Upper lobe of left lung (tissue), 6 donors: ENCODE measurements around the gene PPIG. TPM values are rescaled to one million over a fixed set of nuclear protein-coding genes. Genes with fewer than 3 reads are reported as not detected.

Experiments used
- ATAC-seq, 2 donors: fragments of 200-7000 bp; cut with Tn5 transposase; one replicate each; pipeline ENCODE4 v1.9.1; 2022; ENCODE audit warnings: mild to moderate bottlenecking in 2 of 2, moderate library complexity in 2 of 2; ENCODE audit not compliant: low FRiP score in 2 of 2
- DNase-seq, 2 donors: peaks; one replicate each; pipeline ENCODE4 v3.0.0-alpha.2; 2019 to 2020
- H3K27ac ChIP-seq, 4 donors: fragments of 200-600 bp; sonication (generic); one replicate each; pipeline ENCODE4 v1.5.1; 2016 to 2019
- H3K27me3 ChIP-seq, 4 donors: fragments of 200-600 bp; sonication (generic); one replicate each; pipeline ENCODE4 v1.5.1; 2017 to 2019
- H3K36me3 ChIP-seq, 4 donors: fragments of 200-600 bp; sonication (generic); one replicate each; pipeline ENCODE4 v1.5.1; 2016 to 2019
- H3K4me1 ChIP-seq, 4 donors: fragments of 200-600 bp; sonication (generic); one replicate each; pipeline ENCODE4 v1.5.1; 2018 to 2019
- H3K4me3 ChIP-seq, 4 donors: fragments of 200-600 bp; sonication (generic); one replicate each; pipeline ENCODE4 v1.5.1; 2017 to 2019; ENCODE audit warnings: mild to moderate bottlenecking in 2 of 4, moderate library complexity in 1 of 4
- H3K9me3 ChIP-seq, 4 donors: fragments of 200-600 bp; sonication (generic); one replicate each; pipeline ENCODE4 v1.5.1; 2018 to 2019
- CTCF ChIP-seq, 6 experiments: fragments of 450-650 bp in 4 of 6; fragments of 200-600 bp in 2 of 6; sonication (generic) in 2 of 6; IDR thresholded peaks; one replicate each; pipeline ENCODE4 v1.5.1; 2016 to 2019; ENCODE audit warnings: antibody characterized with exemption in 6 of 6
- EP300 ChIP-seq, 4 donors: sonication (generic); formaldehyde crosslinking; IDR thresholded peaks; one replicate each; pipeline ENCODE4 v1.5.1; 2017; ENCODE audit warnings: antibody characterized with exemption in 4 of 4, control low read depth in 2 of 4
- POLR2A ChIP-seq, 4 donors: fragments of 450-650 bp; IDR thresholded peaks; one replicate each; pipeline ENCODE4 v1.5.1; 2016 to 2017; ENCODE audit warnings: antibody characterized with exemption in 4 of 4, mild to moderate bottlenecking in 2 of 4
- POLR2AphosphoS5 ChIP-seq, 2 donors: sonication (generic); formaldehyde crosslinking; IDR thresholded peaks; one replicate each; pipeline ENCODE4 v1.5.1; 2017; ENCODE audit warnings: antibody characterized with exemption in 2 of 2
- WGBS, 2 donors: methylation state at CpG; one replicate each; pipeline ENCODE4 v1.1.5; 2017 to 2018; 5-methylcytosine and 5-hydroxymethylcytosine counted together
- total RNA-seq, 6 donors: library from RNA; depleted of rRNA in 4 of 6; stranded (reverse); fragments of >200 nt in 4 of 6; gene quantifications; one replicate each; pipeline versions ENCODE4 v1.1.0 to v1.2.1, GENCODE V29; 2016 to 2021
- donor health status: DM: no; HTN: no; CAD: no; lungs with moderate emphysema.
- donor health status: DM: no; HTN: yes; CAD: no; lungs with severe emphysema.

The PPIG gene
- total RNA-seq, 6 donors from 2014 or later, result 27.3 to 69.5 (median 46.2) TPM

GRCh38 chr2:169670215-169670651, 86.1 kb downstream of the PPIG start:
- 85 to 90% methylated on average over 2 of the region's 2 CpGs for WGBS, 2 donors
- Histone ChIP-seq H3K27me3 (no peaks in the 10 kb centered on the region), H3K27ac (no peak overlapping the region), H3K4me3 (no peak overlapping the region), H3K36me3 (no peaks in the 10 kb centered on the region), H3K9me3 (no peaks in the 10 kb centered on the region), H3K4me1 (peaks cover 0 to 2% (median 0%) of the 10 kb centered on the region in 4 donors)
- ATAC-seq, result no peak
- TF ChIP-seq POLR2AphosphoS5 (IDR thresholded peaks at IDR 0.05) (no peak), CTCF (IDR thresholded peaks at IDR 0.05) (no peak), POLR2A (IDR thresholded peaks at IDR 0.05) (no peak), EP300 (IDR thresholded peaks at IDR 0.05) (no peak)
- no peak for DNase-seq

GRCh38 chr2:169670937-169671336, 86.8 kb downstream of the PPIG start:
- Histone ChIP-seq H3K36me3 (no peaks in the 10 kb centered on the region), H3K4me3 (no peak overlapping the region), H3K4me1 (no peaks in the 10 kb centered on the region), H3K9me3 (no peaks in the 10 kb centered on the region), H3K27ac (no peak overlapping the region), H3K27me3 (no peaks in the 10 kb centered on the region)
- TF ChIP-seq EP300 (IDR thresholded peaks at IDR 0.05) (no peak), POLR2A (IDR thresholded peaks at IDR 0.05) (no peak), CTCF (IDR thresholded peaks at IDR 0.05) (no peak), POLR2AphosphoS5 (IDR thresholded peaks at IDR 0.05) (no peak)
- no peak for ATAC-seq
- WGBS, 2 donors, result 95 to 96% methylated on average over 4 of the region's 4 CpGs
- no peak for DNase-seq

GRCh38 chr2:169672406-169672805, 88.3 kb downstream of the PPIG start:
- Histone ChIP-seq H3K4me3 (no peak overlapping the region), H3K27ac (no peak overlapping the region), H3K27me3 (no peaks in the 10 kb centered on the region), H3K4me1 (no peaks in the 10 kb centered on the region), H3K36me3 (no peaks in the 10 kb centered on the region), H3K9me3 (no peaks in the 10 kb centered on the region)
- TF ChIP-seq CTCF (IDR thresholded peaks at IDR 0.05) (no peak), POLR2A (IDR thresholded peaks at IDR 0.05) (no peak), POLR2AphosphoS5 (IDR thresholded peaks at IDR 0.05) (no peak), EP300 (IDR thresholded peaks at IDR 0.05) (no peak)
- DNase-seq (no peak), ATAC-seq (no peak)
- WGBS, 2 donors, result 58 to 62% methylated on average over 6 of the region's 6 CpGs

GRCh38 chr2:169673106-169673505, 89.0 kb downstream of the PPIG start:
- Histone ChIP-seq H3K4me3 (no peak overlapping the region), H3K27ac (no peak overlapping the region), H3K9me3 (no peaks in the 10 kb centered on the region), H3K36me3 (no peaks in the 10 kb centered on the region), H3K4me1 (no peaks in the 10 kb centered on the region), H3K27me3 (no peaks in the 10 kb centered on the region)
- WGBS, 2 donors, result 68 to 69% methylated on average over 3 of the region's 3 CpGs
- DNase-seq, result no peak
- no peak for TF ChIP-seq CTCF (IDR thresholded peaks at IDR 0.05)
- TF ChIP-seq POLR2A (IDR thresholded peaks at IDR 0.05), result no peak
- no peak for TF ChIP-seq POLR2AphosphoS5 (IDR thresholded peaks at IDR 0.05)
- TF ChIP-seq EP300 (IDR thresholded peaks at IDR 0.05), result no peak
- ATAC-seq, result no peak

GRCh38 chr2:169673921-169674320, 89.8 kb downstream of the PPIG start:
- no peak for ATAC-seq
- WGBS, 2 donors, result 89 to 93% methylated on average over 2 of the region's 2 CpGs
- H3K4me1 ChIP-seq, result no peaks in the 10 kb centered on the region
- H3K4me3 ChIP-seq, result no peak overlapping the region
- H3K27ac ChIP-seq, result no peak overlapping the region
- no peaks in the 10 kb centered on the region for H3K36me3 ChIP-seq
- no peaks in the 10 kb centered on the region for H3K27me3 ChIP-seq
- TF ChIP-seq POLR2AphosphoS5 (IDR thresholded peaks at IDR 0.05) (no peak), EP300 (IDR thresholded peaks at IDR 0.05) (no peak), CTCF (IDR thresholded peaks at IDR 0.05) (no peak), POLR2A (IDR thresholded peaks at IDR 0.05) (no peak)
- H3K9me3 ChIP-seq, result no peaks in the 10 kb centered on the region
- no peak for DNase-seq
